GM21515 (cell line): ENCODE data around the gene PLEKHG1.

ENCODE experiments used
- ATAC-seq: cut with Tn5 transposase; IDR thresholded peaks from one replicate; pipeline ENCODE4 v1.9.1; 2021; ENCODE audit not compliant: unreplicated experiment

PLEKHG1 gene

DNA sequence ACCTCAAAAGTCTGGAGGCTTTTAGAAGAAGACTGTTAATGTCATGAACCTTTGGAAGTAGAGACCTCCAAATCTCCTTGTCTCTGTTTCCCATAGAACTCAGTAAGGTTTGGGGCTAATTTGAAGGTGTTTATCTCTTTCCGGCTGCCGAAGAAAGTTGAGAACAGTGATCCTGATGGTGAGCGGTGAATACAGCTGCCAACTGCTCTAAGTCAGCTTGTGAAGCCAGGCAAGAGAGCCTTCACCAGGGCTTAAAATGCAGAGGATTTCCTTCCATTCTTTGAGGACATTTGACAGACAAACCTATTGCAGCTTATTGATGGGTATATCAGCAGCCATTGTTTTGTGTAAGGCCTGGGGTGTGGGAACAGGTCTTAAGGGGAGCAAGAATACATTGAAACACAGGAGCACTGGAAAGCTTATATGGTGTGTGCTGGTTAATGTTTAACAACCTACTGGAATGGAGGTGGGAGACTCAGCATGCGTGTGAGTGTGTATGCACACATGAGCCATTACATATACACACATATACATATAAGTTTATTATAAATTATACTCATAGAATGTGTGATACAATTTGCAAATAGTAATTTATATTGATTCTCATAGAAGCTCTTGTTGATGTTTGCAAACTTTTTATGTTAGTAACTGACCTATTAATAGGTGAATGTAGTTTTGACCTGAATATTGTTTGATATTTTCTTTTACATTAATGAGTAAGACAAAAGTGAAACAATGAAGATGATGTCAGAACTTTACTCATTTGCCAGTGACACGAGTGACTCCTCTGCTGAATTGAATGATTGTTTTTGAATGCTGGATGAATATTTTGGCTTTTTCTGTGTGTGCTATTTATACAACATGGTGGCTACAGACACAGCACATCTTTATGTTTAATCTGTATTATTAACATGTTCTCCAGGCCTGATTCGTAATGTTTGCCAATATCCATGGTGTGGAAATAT, 18.1 kb downstream of the PLEKHG1 start:
- no peak for ATAC-seq

DNA sequence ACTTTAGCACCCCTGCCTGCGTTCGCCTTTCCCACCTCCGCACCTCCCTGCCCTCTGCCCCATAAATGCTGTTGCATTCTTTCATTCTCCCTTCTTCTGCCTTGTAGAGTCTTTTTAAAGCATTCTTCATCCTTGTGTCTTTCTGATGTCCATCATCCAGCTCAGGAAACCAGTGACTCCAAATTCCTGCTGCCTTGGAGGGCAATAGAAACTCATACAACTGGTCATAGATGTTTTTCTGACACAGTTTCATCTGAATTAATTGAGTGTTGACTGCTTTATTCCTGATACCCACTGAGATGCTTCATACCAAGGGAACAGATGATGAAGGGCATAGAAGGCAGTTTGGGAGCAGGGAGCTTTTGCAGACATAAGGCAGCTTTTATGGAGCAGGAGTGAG, 19.6 kb downstream of the PLEKHG1 start:
- no peak for ATAC-seq

DNA sequence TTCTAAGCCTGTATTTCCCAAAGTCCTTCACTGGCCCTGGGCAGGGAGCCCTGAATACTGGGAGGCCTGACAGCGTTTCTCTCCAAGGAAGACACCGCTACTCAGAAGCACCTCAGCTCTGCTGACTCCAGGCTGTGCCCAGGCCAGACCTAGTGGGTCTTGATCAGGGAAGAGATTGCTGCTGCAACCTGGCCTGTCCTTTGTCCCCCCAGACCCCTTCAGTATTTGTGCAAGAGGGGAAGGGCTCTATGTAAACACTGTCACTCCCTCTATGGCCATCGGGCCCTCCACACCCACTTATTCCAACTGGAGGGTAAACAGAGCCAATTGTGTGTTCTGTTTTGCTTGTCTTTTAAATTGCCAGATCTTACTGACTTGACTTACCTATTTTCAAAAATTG, 20.6 kb downstream of the PLEKHG1 start:
- no peak for ATAC-seq

DNA sequence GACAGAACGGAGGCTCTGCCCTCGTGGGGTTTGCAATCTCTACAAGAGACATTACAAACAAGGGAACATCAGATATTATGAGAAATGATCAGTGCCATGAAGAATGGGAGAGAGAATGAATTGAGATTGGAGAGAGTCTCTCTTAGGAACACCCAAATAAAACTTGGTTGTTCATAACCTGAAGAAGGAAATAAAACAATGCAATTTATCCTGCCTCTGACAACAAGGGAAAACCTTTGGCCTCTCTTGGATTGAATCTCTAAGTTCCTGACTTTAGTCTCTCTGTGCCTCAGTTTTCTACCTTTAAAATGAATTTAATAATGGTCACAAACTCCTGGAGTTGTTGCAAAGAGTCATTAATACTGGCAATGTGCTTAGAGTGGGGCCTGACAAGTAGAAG, 21.1 kb downstream of the PLEKHG1 start:
- no peak for ATAC-seq

DNA sequence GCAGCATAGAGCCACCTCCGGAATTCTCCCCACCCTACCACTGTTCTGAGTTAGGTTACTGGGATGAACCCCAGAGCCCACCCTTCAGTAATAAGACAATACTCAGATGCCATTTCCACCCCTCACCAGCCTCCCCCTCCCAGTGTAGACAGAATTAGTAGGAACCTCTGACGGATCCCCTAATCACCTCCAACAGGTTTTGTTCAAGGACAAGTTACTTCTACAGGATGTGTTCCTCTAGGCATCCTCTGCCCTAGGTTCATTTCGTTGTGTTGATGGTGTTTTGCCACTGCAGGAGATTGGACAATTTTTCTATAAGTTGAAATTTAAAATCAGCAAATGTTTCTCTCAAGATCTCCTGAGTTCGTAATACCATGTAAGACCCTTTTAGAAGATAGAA, 22.8 kb downstream of the PLEKHG1 start:
- ATAC-seq = no peak

DNA sequence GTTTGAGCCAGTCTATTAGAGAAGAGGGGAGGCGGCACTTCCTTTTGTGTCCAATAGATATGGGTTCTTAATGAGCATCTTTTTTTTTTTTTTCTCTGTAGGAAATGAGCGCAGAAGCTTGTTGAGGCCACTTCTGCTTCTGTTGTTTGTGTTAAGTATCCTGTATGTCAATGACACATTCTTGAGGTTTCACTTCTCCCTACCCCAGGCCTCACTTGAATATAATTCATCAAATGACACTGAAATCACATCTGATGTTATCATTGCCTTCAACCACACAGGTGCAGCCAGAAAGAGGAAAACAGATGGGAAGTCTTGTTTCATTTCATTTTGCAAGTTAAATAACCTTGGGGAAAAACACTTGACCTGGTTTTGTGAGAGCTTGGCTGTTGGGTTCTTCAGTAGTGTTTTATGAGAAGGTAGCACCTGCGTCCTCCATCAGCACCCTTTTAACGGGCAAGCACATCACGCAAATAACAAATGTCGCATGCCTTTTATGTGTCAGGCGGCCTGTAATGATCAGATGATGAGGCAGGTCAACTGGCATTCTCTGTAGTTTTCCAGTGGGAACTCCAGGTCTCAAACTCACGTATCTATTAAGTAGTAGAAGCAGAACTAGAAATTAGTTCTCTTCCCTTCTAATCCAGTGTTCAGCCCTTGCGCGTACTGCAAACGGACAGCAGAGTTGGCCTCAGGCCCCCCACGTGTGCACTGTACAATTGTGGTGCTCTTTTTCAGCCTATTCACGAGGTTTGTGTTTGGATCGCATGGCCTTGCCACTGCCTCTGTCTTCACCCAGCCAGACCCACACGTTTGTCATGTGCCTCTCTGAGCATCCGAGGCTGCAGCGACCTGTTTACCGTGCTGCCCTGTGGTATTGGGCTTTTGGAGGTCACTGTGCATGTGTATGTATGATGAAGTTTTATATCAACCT, 23.5 kb downstream of the PLEKHG1 start:
- peak; percentile 96 for ATAC-seq

DNA sequence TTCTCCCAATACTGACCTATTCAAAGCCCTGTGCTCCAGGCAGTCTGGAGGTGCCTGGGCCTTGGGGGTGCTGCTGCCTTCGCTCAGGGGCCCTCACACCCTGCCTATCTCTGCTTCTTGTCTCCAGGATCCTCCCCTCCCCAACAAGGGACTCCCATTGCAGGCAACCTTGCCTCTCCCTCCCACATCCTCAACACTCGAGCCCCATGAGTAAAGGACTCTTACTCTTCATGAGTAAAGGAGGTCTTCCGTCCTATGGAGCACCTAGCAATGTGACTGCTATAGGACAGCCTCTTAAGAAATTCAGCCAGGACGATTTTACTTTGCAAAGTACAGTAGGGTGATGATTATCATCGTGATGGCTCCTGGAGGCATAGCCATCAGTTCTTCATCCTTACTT, 24.5 kb downstream of the PLEKHG1 start:
- no peak for ATAC-seq

DNA sequence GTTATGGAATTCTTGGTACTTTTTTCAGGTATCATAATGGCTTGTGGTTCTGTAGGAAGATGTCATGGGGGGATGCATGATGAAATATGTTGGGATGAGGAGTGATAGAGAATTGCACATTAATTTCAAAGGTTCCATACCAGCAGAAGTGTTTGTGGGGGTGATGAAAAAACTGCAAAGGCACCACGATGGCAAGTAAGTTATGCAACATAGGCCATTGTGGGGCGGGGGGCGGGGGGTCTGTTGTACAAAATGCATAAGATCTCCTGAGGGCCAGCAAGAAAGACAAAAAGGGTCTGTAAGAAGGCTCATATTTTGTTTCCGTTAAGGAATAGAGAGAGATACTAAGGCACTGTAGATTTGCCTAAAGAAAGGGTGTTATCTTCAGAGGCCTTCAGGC, 26.2 kb downstream of the PLEKHG1 start:
- no peak for ATAC-seq

DNA sequence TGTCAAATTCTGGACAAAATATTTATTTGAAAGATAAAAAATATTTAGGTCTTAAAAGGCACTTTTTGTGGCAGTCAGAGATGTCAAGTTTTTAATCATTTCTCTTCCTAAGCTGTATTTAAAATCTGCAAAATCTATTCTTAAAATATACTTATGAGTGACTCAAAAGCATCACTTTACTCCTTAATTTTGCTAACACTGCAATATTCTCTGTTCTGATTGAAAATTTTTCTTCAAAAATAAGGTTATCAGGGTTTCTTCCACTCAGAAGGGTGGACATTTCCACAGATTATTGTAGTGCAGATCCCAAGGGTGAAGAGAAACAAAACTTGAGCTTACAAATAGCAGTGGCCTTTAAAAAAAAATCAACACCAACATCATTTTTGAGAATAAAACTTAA, 27.5 kb downstream of the PLEKHG1 start:
- ATAC-seq = no peak

DNA sequence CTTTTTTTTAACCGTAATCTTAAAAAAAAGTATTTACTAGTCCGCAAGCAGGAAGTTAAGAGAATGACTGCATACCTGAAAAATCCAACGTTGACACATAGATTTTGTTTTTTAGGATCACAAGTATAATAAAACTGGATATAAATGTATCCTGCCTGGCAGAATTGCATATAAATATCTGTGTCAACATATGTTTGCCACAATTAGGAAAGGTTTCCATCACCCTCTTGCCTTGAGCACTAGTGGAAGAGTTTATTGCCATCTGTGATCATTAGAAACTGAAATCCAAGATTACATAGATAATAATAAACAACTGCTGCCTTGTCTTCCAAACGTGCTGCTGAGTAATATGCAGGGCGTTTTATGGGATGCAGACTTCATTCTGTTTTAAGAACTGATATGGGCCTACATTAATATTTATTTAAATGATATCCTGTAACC, 27.9 kb downstream of the PLEKHG1 start:
- no peak for ATAC-seq

DNA sequence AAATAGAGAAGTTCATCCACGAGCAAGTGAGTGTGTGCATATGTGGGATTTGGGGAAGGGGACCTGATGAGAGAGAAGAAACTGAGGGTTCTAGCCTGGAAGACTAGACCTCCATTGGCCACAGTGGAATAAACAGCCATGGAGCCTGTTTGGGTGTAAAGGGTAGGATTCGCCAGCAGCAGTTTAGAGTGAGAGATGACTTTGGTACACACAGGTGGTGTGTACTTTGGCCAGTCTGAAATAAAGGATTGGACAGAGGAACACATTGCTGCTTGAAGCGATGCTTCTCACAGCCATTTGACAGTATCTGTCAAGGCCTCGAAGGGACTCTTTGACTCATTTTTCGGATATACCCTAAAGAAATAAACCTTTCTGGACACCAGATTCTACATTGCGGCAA, 29.2 kb downstream of the PLEKHG1 start:
- ATAC-seq = no peak

DNA sequence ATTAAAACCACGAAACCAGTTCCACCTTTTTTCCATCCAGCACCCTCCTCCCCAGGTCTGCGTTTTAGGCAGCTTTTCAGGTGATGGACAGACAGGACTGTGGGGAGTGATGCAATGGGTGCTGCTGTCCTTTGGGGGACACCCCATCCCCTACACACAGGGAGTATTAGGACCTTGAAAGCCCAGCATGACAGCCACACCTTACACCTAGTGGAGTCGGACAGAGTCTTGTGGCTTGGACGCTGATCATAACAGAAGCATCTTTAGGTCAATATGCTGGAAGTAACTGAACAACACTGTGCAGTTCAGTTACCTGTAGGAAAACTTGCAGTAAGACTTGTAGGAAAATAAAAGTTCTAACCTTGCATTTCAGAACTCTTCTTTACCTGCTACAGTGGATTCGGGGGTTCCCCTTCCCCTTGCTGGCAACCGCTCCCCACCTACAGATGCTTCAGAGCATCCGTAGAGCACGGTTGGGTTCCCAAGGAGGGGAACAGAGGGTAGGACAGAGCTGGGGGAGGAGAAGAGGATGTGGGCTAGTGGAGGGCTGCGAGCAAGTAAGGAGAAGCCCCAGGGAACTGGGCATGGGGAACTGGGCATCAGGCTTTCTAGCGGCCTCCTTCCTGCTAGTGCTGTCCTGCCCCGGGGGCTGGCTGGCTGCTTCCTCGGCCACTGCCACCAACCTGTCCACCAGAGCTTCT, 31.7 kb downstream of the PLEKHG1 start:
- ATAC-seq = peak; percentile 40

DNA sequence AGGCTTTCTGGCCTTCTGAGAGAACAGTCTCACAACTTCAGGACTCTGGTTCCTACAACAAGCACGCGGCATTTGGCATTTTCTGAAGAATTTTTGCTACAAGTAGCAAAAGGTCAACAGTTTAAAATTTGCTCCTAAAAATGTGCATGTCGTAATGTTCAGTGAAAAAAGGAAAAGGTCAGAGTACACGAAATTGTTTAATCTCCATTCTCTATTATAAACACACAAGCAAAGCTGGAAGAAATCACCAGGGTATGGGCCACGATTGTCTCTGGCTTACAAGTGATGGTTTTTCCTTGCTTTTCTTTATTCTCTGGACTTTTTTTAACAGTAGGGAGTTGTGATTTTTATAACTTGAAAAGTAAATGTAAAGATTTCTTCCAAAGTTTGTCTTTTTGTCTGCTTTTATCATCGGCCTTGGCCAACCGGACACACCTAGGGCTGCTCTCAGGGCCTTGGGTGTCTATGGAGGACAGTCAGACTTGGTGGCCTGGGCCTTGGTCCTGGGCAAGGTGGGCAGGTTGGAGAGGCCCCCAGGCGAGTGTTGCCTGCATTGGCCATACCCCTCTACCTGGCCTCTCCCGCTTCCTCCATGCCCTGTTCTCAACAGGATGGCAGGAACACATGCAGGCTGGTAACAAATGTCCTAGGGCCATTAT, 32.4 kb downstream of the PLEKHG1 start:
- ATAC-seq = no peak

DNA sequence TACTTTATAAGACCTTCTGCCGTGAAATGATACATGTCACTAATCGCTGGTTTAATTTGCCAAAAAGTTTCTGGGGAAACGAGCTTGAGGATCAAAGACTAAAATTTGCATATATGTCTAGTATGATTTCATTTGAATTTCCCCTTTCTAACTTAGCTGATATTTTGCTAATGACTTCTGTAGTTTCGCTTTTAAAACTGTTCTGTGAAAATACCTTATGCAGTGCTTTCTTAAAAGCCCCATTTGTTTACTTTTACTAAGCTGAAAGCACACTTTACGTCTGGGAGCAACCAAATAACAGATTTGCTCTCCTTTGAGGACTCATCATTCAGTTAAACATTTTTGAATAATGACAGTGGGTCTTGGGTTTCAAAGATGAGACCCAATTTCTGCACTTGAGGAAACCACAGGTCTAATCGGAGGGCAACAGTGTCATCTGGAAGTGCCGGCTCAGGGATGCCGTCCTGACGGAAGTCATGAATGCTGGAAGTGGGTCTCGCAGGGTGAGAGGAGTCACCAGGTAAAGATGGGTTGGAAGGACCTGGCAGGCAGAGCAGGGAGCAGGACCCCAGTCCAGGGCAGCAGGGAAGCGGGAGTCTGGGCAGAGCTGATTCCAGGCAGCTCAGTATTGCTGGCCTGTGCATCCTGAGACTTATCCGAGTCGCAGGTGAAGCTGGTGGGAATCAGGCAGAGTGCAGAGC, 33.2 kb downstream of the PLEKHG1 start:
- peak; percentile 33 for ATAC-seq

DNA sequence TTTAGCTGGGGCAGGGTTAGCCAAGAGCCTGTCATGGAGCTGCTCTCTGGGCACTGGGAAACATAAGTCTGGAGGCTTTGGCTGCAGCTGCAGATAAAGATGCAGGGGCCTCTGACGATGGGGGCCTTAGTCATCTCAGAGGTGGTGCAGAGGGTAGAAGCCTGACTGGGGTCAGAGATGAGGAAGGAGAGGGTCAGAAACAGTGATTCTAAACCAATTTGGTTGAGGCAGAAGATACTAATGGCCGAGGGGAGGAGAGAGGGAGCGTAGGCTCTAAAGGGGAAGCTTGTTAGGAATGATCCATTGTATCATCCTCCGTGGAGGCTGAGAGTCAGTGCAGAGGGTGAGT, 33.8 kb downstream of the PLEKHG1 start:
- peak; percentile 14 for ATAC-seq

DNA sequence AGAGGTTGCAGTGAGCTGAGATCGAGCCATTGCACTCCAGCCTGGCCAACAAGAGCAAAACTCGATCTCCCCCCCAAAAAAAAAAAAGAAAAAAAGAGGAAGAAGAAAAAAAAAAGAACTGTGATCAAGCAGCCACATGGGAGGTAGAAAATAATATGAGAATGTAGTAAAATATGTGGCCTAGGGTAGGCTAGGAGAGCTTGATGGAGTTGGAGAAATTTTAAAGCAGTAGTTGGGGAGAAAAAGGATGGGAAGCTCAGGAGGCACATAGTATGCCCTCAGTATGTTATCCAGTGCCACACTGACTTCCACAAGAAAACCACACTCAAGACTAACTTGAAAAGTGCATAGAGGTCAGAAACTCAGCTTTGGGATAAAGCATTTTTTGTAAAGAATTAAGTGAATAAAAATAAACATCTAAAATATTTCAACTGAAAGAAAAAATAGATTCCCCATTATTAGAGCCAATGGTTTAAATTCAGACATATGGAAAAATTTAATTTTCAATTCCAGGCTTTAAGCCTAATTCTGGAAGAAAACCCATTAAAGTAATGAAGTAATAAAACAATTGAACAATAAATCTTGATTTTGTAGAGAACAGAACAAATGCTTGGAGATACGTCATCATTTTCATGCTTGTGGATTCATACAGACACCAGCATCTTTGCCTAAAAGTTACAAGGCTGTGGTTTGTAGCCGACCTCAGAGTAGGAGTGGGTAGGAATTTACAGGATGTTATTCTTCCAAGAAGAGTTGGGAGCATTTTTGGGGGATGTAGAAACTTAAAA, 34.7 kb downstream of the PLEKHG1 start:
- ATAC-seq = no peak

DNA sequence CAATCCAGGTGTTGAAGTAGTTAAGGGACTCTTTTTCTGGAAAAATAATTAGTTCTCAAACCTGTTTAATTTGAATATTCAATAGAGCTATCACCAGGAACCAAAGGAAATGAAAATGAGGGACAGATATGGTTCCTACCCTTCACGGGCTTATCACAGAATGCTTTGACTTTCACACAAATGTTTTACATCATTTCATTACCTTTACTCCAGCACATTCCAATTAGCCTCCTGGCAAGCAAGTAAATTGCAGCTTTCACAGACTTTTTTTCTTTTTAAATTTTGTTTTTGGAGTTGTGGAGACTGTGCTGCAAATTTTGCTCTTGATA, 35.2 kb downstream of the PLEKHG1 start:
- no peak for ATAC-seq

DNA sequence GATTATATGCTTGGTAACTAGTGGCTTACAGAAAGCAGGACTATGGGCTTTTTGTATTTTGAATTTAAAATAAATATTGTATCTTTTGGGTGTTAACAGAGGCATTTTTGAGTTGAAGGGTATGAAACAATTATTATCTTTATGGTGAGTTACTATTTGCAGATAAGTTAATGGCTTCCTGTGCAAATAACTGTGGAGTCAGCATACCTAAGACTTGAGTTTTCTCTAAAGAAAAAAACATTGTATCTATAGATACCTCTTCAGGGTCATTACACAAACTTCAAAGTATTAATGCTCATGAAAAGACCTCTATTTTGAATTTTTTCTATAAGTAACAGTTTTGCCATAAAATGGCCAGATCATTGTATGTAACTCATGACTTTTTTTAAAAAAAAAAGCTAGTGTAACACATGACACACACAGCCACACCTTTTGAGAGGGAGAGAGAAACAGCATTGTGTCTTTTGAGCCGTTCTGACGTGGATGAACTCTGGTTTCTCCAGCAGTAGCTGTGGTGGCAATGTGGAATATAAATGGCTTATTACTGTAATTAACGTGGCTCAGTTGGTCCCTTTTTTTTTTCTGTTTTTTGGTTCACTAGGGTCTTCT, 36.3 kb downstream of the PLEKHG1 start:
- ATAC-seq = no peak

DNA sequence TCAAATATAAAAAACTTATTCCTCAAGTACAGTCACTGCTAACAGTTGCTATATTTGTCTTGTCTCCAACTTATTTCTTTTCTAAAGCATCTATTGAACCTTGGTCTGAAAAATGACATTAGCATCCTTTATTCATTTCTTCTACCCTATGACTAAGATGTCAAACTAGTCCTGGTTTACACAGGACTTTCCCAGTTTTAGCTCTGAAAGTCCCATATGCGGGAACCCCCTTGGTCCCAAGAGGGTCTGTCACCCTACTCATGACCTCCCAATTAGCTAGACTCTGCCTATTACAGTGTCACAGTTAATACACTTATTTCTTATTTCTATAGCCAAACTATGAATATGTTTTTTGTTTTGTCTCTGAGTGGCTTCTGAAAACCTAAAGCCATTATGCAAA, 37.1 kb downstream of the PLEKHG1 start:
- ATAC-seq = no peak
